Jurkat, Clone E6-1 (cell line): ENCODE measurements around the gene RAB34.
A peak's percentile ranks its signal among the peaks of the same experiment; 100 is the strongest.
"Not testable (repeated sequence)": the region's sequence is repeated elsewhere in the genome, so short reads cannot be mapped to it uniquely, and the experiment has no call there.

Experiments
- DNase-seq: peaks from one replicate; pipeline ENCODE4 v3.0.0-alpha.2; 2011; ENCODE audit warnings: low read depth, low spot score
- H3K4me3 ChIP-seq: 2 replicates; pipeline ENCODE4 v1.5.1; 2011; ENCODE audit warnings: mild to moderate bottlenecking, low read length, control low read depth, moderate library complexity

Gene RAB34

DNA sequence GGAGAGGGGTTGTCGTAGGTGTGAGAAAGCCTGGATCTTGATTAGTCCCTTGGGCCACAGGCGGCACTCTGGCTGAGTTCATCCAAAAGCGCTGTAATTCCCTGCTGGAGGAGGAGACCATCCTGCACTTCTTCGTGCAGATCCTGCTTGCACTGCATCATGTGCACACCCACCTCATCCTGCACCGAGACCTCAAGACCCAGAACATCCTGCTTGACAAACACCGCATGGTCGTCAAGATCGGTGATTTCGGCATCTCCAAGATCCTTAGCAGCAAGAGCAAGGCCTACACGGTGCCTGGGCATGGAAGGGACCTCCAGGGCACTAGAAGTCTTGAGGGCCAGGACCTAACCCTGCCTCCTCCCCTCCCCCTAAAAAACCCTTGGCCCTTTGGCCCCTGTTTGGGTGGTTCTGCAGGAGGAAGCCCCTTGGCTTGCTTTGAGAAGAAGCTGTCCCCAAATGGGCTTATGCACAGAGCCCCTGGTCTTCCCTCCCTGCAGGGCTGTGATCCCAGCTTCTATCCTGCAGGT is 17.1 kb upstream of the RAB34 start:
- no peak overlapping the region for H3K4me3 ChIP-seq
- DNase-seq, result no peak

DNA sequence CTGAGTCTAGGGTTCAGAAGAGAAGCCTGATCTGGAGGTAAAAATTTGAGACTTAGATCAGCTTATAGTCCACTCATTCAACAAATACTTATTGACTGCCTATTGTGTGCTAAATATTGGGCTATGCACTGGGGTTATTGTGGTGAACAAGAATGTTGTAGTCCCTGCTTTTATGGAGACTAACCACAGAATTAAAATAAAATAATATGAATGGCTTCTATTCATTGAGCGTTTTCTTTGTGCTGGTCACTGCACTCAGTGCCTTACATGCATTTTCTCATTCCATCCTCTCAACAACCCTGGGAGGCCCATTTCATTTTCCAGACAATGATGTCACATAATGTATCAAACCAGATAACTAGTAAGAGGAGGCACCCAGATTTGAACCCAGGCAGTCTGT is 15.7 kb upstream of the RAB34 start:
- no peak overlapping the region for H3K4me3 ChIP-seq
- no peak for DNase-seq

DNA sequence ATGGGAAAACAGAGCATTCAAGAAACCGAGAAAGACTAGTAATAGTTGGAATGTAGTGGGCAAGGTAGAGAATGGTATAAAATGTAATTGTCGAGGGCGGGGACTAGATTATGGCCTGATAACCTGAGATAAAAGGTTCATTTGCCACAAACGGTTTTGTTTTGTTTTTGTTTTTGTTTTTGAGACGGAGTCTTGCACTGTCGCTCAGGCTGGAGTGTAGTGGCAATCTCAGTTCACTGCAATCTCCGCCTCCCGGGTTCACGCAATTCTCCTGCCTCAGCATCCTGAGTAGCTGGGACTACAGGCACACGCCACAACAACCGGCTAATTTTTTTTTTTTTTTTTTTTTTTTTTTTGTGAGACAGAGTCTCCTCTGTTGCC is 12.3 kb upstream of the RAB34 start:
- H3K4me3 ChIP-seq, result no peak overlapping the region

DNA sequence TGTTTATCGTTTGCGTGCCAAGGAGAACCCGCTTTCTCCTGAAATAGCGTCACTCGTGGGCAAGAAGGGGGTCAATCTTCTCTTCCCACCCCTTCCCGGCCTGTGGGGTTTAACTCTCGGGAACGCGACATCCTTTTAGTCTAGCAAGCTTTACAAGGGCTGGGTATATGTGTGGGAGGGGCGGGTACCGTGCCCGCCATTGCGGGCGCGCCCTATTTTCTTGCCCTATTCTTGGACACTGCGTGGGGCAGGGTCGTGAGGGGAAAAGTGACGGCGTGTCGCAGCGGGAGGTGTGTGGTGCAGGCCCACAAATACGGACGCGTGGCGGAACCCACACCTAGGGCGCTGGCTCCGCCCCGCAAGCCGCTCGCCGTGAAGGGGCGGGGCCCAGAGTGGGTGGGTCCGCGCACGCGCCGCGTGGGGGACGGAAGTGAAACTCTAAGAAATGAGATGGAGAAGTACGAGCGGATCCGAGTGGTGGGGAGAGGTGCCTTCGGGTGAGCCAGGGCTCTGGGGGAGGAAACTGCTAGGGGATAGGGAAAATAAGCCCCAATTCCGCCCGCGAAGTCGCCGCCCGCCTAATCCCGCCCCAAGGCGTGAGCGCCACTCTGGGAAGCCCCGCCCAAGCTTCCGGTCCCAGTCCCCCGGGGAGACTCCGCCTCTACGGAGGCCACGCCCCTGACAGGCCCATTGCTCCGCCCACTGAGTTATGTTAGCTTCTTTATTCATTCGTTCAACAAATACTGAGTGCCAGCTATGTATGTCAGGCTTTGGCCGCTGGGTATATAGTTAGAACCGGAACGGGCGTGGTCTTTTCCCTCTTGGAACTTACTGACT is 10.9 kb upstream of the RAB34 start, which contains the start of gene NEK8:
NEK8 (plus strand) TSS at position 425 of the 837 bp plus-strand sequence; CDS start at position 451, 26 bp downstream.
- DNase-seq, result peak; percentile 90
- H3K4me3 ChIP-seq, result peak within 1 kb of the TSS; percentile 88

More for the DNA sequence above, 12.3 kb upstream of the RAB34 start:
- no peak for DNase-seq

DNA sequence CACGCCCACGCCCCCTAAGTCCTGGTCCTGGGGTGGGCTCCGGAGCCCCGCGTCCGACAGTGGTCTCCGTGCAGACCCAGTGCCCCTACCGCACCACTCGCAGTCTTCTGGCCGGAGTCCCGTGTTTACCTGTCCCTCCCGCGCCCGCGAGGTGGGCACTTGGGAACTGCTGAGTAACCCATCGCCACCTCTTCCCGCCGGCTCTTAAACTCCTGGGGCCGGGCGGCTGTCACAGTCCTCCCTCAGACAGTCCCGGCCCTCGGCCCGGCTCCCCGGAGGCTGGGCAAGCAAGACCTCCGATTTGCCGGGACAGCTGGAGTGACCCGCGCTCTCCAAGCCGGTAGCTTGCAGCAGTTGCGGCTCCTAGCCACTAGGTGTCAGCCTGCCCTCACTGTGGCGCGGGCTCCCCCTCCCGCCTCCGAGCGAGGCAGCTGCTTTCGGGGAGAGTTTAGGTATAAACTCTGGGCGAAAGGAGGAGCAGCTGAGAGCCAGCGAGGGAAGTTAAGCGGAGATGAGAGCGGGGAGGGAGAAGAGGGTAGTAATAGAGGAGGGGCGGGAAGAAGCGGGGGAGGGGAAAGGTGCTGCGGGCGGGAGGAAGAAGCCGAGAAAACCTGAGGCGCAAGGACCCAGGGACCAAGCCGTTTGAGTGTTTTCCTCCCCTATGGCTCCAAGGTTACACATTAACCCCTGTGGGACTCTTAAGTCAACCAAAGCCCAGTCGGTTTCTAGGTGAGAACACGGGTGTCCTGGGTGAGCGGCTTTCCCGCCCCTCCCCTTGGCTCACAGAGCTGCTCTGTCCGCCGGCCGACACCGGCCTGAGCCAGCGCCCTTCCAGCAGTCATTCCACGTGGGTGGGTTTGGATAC is 9.2 kb upstream of the RAB34 start:
- peak overlapping the region; percentile 88 for H3K4me3 ChIP-seq
- DNase-seq, result peak; percentile 93

DNA sequence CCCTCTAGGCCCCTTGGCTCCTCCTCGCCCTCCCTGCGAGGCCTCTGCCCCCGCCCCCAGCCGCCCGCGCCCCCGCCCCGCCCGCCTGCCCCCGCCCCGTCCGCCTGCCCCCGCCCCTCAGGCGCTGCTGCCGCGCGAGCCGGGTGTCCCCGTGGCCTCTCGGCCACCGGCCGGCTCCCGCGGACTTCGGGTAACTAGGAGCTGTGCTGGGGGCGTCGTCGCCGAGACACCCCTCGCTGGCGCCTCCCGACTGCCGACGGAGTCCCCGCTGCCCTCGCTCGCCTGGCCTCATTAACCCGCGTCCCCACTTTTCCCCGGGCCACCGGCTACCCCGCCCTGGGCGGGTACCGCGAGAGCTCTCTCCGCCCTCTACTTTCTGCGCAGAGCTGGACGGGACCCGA is 8.6 kb upstream of the RAB34 start, which contains the start of gene TLCD1:
TLCD1 (minus strand) TSS at position 8 of the 401 bp plus-strand sequence. CDS start 136 bp downstream, outside the sequence.
- peak within 1 kb of the TSS; percentile 88 for H3K4me3 ChIP-seq
- no peak for DNase-seq

DNA sequence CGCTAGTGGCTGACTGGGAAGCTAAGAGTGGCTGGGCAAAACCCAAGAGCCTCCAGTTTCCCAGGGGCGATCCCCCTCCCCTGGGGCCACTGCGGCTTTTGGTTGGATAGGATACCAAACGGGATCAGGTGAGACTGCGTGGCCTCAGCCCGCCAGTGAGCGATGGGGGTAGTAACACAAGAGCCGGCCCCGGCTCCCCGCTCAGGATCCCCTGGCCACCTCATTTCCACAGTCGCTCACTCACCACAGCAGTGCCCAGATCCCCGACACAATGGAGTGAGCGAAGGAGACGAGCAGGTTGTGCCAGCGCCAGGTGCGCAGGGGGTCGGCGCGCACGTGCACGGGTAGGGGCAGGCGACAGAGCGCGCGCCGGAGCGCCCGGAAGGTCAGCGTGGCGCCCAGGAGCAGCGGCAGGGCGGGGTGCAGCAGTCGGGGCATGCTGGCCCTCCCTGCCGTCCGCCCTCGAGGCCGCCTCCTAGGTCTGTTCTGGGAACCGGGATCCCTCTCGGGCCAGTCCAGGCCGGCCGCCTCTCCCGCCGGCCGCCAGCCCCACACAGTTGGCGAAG is 8.1 kb upstream of the RAB34 start:
- H3K4me3 ChIP-seq, result no peak overlapping the region
- no peak for DNase-seq

DNA sequence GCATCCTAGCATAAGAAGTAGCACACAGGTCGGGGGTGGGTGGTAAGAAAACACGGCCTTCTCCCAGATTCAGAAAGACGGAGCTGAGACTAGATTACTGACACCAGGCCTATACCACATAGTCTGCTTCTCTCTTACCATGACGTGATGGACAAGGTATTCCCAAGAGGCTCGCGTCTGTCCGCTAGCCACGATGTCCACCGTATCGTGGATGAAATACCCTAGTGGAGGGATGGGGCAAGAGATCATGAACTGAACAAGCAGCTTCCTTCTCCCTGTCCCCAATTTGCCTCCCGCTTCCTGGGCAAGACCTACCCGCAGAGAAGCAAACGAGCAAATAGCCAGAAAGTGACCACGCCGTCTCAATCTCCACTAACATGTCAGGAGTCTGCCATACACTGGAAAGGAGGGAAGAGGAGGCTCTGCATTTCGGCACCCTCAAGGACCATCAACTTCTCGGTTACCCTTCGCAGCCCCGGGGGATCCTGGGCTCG is 7.5 kb upstream of the RAB34 start:
- DNase-seq, result no peak

DNA sequence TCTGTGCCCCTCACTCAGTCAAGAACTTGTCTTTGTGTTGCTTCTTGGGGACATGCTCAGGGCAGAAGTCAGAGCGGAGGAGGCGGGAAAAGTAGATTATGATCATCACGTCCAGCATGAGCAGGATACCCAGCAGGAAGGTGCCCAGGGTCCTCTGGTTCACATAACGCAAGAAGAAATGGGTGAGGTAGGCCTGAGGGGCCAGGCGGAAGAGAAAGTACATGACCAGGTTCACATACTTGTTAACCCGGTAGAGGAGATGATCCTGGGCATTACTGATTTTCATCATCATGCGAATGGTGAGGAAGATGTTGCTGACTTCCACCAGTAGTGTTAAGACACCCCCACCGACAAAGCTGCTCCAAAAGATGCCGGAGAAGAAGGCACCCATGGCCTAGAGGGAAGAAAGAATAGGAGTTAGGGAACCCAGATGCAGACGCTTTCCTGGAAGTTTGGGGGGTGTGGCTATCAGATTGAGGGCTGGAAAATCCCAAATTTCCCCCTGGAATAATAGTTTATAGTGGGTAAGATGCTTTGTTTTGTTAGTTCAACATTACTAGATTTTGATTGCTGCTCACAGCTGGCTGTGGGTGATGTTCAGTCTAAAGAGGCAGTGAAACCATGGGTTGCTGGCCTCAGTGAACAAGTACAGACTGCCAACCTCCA is 7.0 kb upstream of the RAB34 start:
- no peak overlapping the region for H3K4me3 ChIP-seq

More for the DNA sequence above, 7.5 kb upstream of the RAB34 start:
- no peak overlapping the region for H3K4me3 ChIP-seq

DNA sequence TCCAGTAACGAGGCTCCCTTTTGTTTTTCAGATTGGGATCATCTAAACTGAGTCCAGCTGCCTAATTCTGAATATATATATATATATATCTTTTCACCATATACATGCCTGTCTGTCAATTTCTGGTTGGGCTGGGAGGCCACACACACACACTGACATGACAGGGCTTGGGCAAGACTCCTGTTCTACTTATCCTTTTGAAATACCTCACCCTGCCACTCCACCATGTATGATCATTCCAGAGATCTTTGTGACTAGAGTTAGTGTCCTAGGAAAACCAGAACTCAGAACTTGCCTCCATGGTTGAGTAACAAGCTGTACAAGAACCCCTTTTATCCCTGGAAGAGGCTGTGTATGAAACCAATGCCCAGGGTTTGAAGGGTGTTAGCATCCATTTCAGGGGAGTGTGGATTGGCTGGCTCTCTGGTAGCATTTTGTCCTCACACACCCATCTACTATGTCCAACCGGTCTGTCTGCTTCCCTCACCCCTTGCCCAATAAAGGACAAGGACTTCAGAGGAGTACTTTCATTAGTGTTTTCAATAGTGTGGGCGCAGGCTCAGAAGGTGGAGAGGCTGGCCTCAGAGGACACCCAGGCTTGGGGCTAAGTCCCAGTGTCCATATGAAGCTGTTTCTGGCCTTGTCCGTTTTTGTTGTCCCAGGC is 6.3 kb upstream of the RAB34 start:
- H3K4me3 ChIP-seq, DNase-seq: not testable (repeated sequence)

More for the DNA sequence above, 7.0 kb upstream of the RAB34 start:
- DNase-seq, result no peak

DNA sequence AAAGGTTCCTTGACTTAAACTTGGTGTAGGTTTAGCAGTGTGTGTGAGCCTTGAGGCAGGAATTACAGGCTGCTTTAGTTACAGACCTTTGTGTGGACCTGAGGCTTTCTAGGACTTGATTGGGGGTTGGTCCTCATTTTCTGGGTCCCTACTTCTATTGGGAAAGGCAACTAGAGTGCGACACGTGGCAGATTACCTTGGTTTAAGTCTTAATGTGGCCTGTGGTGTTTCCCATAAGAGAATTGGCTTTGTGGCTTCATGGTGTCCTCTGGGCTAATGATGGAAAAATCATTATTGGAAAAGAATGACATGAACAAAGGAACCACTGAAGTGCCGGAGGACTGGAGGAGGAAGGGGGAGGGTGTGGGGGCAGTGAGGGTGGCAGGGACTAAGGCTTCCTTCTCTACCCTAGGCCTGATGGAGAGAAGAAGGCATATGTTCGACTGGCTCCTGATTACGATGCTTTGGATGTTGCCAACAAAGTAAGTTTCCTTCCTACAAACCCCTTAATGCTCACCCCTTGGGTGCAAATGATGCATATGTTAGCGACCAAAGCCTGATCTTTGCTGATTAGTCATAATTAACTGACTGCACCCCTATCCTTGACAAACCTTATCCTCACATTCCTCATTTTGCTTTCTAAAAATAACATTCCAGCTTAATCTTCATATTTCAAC is 5.6 kb upstream of the RAB34 start:
- DNase-seq, result no peak
- H3K4me3 ChIP-seq, result no peak overlapping the region

DNA sequence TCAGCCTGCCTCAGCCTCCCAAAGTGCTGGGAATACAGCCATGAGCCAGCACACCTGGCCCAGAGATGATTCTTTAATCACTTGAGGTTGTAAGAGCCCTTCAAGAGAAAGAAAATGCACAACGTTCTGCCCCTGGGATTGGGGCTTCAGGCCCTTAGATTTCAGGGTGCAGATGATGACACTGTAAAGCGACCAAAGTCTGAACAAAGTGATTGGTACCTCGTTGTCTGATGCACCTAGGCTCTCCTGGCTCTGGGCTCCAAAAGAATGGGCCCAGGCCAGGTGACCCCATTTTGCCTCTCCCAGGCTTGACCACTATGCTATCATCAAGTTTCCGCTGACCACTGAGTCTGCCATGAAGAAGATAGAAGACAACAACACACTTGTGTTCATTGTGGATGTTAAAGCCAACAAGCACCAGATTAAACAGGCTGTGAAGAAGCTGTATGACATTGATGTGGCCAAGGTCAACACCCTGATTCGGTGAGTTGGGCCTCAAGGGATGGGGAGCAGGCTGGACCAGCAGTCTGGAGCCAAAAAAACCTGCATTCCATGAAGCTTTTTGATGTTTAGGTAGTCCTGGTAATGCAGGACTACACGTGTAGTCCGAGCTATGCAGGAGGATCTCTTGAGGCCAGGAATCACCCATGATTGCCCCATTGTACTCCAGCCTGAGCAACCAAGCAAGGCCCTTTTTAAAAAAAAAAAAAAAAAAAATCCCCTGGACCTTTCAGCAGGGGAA is 4.9 kb upstream of the RAB34 start:
- no peak for DNase-seq
- H3K4me3 ChIP-seq, result no peak overlapping the region

DNA sequence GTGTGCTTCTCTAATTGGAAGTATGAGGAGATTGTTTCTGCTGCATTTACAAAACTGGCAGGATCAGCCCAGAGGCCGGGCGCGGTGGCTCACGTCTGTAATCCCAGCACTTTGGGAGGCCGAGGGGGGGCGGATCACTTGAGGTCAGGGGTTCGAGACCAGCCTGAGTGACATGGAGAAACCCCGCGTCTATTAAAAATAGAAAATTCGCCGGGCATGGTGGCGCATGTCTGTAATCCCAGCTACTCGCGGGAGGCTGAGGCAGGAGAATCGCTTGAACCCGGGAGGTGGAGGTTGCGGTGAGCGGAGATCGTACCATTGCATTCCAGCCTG is 3.3 kb upstream of the RAB34 start:
- H3K4me3 ChIP-seq, result peak overlapping the region; percentile 99
- not testable (repeated sequence) for DNase-seq

DNA sequence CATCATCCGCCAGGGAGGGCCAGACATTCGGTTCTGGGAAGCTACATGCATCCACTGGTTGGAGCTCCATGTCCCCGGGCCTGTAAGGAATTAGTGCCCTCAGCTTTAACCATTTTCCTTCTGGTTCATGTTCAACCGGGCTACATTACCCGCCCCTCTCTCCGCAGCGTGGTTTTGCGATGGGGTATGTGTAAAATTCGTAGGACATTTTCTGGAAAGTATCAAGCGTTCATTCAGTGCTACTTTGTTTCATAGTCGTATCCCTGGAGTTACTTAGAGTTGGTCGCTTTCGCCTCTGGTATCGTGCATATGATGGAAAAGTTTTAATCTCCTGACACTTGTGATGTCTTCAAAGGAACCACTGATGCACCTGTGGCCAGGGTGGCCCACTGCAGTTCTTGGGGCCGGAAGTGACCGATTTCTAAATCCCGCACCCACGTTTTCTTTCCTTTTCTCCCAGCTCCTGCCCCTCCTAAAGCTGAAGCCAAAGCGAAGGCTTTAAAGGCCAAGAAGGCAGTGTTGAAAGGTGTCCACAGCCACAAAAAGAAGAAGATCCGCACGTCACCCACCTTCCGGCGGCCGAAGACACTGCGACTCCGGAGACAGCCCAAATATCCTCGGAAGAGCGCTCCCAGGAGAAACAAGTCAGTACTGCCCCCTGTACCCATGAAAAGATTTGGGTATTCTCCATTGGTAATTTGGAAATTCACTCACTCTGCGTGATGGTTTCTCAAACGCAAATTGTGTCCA is 2.8 kb upstream of the RAB34 start:
- no peak for DNase-seq
- peak overlapping the region; percentile 99 for H3K4me3 ChIP-seq

DNA sequence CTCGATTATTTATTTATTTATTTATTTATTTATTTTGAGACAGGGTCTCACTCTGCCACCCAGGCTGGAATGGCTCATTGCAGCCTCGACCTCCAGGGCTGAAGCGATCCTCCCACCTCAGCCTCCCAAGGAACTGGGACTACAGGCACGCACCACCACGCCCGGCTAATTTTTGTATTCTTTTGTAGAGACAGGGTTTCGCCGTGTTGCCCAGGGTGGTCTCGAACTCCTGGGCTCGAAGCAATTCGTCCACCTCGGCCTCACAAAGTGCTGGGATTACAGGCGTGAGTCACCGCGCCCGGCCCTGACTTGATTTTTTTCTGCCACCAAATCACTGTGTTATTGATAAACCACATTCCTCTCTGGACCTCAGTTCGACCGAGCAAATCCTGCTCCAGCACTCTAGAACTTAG is 1.4 kb upstream of the RAB34 start:
- DNase-seq, result no peak
- peak overlapping the region; percentile 99 for H3K4me3 ChIP-seq

DNA sequence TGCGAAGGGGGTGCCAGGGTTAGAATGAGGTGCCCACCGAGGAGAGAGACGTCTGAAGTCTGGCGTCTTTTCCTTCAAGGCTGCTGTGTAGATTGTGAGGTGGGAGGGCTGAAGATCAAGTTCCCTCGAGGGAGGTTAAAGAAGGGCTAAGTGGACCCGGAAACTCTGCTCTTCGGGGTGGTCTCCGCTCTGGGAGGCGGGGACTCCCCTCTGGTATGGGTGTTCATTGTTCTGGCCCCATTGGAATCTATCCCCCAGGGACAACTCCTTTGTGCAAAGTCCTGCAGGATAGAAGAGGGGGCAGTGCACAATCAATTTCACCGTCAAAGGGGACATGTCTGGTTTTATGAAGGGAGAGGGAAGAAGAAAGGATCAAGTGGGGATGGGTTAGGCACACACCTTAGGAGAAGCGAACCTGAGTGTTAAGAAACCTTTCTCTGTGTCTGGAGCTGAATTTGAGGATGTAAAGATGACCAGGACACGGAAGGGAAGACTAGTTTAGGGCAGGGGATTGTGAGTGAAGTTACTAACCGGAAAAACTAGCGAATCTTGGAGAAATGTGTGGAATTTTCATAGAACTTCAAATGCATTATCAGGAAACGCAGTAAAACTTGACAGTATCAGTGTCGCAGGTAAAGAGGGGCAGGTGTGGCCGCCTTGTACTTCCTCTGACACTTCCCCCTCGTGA is 809 bp upstream of the RAB34 start:
- no peak for DNase-seq
- H3K4me3 ChIP-seq, result peak overlapping the region; percentile 99
